NCI-H2107 treated with DMSO at 0.1 percent for 48 hours (cell line): ENCODE results near the gene VGLL1.

Source experiments
- DNase-seq: peaks from one replicate; lab custom pipeline; 2025; ENCODE audit not compliant: unreplicated experiment; lab: John Stamatoyannopoulos, UW

The VGLL1 gene, protein sequence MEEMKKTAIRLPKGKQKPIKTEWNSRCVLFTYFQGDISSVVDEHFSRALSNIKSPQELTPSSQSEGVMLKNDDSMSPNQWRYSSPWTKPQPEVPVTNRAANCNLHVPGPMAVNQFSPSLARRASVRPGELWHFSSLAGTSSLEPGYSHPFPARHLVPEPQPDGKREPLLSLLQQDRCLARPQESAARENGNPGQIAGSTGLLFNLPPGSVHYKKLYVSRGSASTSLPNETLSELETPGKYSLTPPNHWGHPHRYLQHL

DNA sequence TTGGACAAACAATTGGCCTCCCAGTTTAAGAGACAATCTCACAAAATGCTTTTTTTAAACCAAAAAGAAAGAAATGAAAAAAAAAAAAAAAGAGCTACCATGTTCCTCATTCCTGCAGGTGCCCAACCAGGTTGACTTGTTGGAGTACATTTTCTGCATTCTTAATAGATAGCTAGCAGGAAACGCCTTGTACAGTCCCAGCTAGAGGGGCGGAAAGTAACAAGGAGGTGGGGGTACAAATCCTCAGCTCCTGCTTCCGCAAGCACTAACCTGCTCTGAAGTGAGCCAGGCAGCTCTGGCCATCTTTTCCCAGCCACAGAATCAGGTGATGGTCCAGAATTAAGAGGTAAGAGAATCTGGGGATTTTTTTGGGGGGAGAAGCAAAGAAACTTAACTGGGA, at the start of gene VGLL1:
Gene VGLL1 (plus strand): TSS at position 265 of the 400 bp plus-strand sequence. CDS start 3,806 bp downstream, outside the sequence.
- DNase-seq: no peak

DNA sequence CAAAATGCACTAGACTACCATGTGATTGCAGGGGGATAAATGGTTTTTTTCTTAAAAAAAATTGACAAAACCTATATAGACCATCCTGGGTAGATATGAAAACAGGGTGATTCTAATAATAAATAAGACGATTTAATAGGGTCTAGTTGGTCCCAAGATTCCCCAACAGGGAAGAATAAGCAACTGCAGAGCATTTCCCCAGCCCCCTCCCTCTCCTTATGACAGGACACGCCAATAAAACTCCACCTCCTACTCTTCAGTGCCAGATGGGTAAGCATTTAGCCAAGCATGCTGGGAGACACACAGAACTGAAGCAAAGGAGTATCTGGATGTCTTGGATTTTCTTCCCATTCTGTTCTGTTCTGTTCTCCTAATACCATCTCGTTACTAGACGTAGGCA, 44.4 kb upstream of the VGLL1 start, which contains the start of gene BRS3:
Gene BRS3 (plus strand): TSS at position 301 of the 400 bp plus-strand sequence. CDS start 168 bp downstream, outside the sequence.
- no peak for DNase-seq

DNA sequence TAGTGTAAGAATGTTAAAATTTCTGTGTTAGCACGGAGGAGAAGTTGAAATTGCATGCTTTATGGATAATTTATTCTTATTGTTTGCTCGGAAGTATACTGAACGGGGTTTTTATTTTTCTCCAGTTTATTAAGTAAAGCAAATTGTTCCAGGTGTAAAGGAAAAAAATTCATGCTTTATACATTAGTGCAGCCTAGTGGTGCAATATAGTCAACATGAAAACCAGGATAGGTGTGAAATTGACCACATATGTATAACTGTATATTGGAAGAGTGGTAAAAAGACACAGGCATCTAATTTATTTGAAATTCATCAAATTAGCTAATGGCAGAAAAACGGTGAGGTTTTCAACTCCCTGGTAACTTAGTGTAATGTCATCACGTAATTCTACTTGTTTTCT, 43.3 kb upstream of the VGLL1 start:
- DNase-seq: no peak

DNA sequence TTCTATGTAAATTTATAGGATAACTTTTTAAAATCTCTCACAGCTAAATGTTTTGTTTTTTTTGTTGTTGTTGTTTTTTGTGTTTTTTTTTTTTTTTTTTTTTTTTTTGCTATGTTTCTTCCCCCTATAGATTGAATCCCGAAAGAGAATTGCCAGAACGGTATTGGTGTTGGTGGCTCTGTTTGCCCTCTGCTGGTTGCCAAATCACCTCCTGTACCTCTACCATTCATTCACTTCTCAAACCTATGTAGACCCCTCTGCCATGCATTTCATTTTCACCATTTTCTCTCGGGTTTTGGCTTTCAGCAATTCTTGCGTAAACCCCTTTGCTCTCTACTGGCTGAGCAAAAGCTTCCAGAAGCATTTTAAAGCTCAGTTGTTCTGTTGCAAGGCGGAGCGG, 40.2 kb upstream of the VGLL1 start:
- DNase-seq: no peak

DNA sequence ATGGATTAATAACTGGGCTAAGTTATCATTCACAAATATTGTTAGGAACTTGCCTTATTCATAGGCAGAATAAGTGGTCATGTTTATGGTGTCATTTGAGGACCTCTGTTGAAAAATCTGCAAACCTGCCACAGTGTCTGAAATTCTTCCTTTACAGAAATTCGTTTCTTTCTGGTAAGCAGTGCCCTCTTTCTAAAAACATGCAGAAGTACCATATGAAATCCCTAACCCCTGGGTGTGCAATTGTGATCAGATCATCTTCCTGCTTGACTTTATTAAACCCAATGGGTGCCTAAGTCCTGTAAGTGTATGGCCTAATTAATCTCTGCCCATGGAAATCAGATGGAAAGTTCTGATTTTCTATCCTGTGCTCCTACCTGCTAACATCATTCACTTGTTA, 39.0 kb upstream of the VGLL1 start:
- no peak for DNase-seq

DNA sequence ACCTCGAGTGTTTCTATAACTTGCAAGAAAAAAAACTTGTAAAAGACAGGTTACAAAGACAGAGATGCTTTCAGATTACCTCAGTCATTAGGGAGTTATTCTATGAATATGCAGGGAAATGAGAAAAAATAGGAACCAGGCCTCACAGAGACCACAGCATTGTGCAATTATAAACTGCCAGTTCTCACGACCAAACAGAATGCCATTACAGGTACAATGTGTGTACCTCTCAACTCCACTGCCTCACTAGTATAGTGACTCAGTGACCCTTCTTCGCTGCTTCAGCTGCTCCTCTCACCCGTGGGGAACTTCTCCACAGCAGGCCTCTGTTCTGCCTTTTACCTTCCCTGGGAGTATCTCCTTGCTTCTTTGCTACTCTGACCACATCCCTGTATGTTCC, 37.0 kb upstream of the VGLL1 start:
- DNase-seq: no peak

DNA sequence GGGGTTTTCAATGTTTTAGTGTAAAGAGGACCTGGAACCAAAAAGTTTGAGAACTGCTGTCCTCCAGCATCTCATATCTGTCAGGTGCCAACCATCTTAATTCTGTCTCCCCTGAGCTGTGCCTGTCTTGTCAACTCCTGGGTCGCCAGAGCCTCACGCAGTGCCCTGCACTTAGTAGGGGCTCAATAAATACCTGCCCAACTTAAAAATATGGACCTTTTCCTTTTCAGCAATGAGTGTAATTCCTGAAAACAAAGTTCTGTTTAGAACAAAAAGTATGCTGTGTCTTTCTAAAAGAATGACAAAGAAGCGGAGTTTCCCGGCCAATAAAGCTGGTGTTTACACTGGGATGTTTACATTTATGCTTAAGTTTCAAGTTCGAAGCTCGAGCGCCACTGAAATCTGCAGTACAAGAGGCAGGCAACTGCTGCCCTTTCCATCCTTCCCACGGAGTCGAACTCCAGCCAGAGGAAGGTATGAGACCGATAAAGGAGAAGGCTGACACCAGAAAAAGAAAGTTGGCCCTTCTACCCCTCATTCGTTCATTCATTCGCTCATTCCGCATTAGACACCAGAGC, 35.7 kb upstream of the VGLL1 start:
- DNase-seq: no peak

DNA sequence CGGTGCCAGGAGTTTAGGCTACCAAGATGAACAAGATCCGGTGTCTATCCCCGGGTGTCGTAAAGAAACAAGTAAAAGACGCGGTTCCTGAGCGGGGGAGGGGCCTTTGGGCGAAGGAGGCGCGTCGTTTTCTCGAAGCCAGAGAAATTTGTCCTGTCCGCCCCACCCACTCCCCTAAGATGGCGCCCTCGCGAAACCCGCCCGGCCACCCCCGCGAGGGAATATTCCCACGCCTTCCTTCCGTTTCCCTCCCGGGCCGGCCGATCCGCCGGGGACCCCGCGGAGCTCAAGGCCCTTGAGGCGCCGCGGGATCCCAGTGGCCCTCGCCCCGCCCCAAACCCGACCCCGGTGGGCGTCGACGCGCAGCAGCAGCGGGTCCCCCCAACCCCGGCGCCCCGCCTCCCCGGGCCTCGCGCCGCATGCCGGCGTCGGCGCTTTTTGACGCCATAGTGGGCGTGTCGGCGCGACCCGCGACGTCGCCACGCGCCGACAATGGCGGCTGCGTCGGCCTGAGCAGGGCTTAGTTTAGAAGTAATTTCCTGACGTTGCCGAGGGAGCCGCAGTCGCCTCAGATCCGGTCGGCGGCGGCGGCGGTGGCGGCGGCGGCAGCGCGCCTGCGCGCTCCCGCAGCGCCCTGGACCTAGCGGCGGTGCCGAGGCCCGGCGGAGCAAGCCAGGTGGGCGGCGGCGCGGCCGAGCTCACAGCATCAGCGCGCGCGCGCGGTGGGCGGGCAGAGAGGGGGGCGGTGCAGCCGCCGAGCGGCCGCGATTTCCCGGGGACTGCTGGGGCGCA, 35.1 kb upstream of the VGLL1 start:
- peak; percentile 70 for DNase-seq

DNA sequence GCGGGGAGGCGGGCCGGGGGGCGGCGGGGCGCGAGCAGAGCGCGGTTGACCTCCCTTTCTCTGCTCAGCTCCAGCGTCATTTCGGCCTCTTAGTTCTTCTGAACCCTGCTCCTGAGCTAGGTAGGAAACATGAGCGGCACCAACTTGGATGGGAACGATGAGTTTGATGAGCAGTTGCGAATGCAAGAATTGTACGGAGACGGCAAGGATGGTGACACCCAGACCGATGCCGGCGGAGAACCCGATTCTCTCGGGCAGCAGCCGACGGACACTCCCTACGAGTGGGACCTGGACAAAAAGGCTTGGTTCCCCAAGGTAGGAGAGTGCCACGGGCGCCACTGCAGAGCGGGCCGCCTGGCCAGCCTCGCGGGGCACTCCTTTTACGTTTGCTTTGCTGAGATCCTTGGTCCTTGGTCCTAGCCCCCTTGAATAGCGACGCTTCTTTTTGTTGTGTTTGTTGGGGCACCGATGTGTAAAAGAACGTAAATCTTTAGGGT, 34.4 kb upstream of the VGLL1 start, which contains the start of gene HTATSF1:
Gene HTATSF1 (plus strand): TSS at position 37 of the 497 bp plus-strand sequence. CDS start 93 bp downstream, at position 130.
- peak; percentile 70 for DNase-seq

DNA sequence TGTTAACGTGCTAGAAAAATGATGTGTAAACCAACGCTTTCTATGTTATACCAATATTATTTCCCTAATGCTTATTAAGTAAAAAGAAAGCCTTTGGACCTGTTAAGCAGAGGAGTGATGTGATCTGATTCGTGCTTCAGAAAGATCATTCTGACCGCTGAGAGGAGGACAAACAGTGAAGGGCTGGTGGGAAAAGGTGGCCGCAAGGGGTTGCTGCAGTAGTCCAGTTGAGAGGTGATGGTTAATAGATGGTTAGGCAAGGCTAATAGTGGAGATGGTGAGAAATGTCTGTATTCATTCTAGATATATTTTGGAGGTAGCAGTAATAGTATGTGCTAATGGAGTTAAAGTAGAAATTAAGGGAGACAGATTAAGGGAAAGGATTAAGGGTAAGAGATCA, 12.9 kb upstream of the VGLL1 start:
- DNase-seq: no peak

DNA sequence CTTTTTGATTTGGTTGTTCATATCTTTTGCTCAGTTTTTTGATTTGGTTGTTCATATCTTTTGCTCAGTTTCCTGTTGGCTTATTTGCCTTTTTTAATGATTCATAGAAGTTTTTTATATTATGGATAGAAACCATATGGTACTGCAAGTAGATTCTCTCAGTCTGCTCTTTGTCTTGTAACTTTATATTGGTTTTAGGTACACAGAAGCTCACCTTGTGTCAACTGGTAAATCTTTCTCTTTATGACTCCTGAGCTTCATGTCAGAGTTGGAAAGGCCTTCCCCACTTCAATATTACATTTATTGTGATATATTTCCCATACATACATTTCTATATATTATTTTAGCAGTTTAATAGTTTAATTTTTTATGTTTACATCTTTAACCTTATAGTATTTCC, 8.2 kb upstream of the VGLL1 start:
- DNase-seq: no peak

DNA sequence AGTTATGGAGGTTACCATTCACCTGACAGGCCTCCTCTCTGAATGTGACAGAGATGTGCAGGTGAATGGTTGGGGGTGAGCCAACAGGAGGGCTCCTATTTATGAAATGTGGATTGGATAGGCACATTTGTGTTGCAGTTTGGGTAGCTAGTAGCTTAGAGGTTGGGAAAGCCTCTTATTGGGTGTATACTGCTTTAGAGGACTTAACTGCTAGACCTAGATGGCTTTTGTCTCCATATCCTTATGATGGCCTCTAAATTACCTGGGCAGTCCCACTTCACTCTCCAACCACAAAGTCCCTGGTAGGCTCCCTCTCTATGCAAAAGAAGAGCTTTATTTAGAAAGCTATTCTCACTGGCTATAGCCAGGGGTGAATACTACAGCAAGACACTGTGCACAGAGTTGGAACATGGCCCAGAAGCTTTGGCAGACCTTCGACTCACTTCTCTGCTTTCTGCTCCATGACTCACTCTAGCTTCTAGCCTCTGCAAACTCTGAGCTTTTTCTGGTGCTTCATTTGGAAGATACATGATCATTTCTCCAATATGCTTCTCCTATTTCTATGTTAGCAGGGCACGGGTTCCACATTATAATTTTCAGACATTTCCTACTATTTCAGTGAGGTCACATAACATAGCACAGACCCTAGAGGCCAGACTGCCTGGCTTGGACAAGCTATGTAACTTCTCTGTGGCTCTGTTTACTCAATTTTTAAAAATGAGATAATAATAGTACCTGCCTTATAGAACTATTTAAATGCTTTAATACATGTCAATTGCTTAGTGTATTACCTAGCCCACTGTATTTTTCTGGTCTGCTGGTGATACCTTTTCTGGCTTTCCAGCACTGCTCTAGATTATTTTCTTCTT, 6.0 kb upstream of the VGLL1 start:
- no peak for DNase-seq

DNA sequence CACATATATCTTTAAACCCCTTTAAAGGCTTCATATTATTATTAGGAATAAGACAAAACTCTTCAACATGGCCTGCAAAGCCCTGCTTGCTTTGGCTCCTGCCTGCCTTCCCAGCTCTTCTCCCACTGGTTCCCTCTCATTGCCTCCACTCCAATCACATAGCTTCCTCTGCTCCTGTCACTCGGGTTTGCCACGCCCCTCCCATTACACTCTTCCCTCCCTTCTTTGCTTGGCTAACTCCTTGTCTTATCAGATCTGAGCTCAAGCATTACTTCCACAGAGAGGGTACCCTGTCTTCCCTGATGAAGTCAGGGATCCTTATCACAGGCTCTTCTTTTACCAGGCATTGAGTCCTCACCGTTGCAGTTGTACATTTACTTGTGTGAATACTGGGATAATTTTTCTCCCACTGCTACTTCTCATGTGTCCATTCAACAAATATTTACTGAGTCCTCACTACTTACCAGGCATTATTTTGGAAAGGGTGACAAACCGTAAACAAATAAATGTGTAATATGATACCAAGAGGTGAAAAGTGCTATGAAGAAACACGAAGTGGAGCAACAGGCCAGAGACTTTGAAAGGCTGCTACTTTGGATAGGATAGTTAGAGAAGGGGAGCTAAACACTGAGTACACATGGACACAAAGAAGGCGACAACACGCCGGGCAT, 3.2 kb upstream of the VGLL1 start:
- no peak for DNase-seq

DNA sequence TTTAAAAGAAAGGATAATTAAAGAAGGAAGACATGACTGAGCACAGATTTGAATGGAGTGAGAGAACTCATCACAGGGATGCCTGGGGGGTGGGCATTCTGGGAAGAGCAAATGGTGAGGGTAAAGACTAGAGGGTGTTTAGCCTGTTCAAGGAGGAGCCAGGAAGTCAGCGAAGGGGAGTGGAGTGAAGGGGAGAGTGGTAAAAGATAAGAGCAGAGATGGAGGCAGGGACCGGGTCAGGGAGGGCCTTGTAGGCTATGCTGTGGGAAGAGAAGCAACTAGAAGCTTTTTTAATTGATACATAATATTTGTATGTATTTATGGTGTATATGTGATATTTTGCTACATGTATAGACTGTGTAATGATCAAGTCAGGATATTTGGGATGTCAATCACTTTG, 2.2 kb upstream of the VGLL1 start:
- DNase-seq: no peak

DNA sequence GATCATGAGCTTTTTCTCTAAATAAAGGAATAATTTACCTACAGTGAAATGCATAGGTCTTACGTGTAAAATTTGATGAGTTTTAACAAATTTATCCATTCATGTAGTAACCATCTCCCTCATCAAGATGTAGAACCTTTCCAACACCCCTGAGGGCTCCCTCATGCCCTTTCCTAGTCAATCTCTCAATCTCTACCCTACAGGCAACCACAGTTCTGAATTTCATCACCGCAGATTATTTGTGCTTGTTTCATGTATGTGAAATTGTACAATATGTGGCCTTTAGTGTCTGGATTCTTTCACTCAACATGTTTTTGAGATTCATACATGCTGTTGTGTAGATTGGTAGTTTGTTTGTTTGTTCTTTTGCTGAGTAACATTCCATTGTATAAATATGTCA, 2.1 kb downstream of the VGLL1 start:
- no peak for DNase-seq

DNA sequence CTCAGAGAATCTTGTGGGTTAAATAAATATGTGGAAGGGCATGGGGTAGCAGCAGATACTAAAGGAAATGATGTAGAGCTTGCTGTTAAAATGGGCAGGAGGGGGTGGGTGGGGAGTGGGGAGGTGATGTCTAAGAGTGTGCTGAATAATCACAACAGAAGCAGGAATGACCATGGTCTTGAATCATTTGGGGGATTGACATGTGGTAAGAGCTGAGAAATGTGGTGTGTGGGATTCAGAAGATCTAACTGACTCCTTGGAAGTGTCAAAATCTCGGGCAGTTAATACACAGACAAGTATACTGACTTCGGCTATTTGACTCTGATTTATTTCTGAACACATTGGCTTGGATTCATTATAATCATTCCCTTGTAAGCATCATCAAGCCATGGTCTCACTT, 6.8 kb downstream of the VGLL1 start:
- DNase-seq: no peak

DNA sequence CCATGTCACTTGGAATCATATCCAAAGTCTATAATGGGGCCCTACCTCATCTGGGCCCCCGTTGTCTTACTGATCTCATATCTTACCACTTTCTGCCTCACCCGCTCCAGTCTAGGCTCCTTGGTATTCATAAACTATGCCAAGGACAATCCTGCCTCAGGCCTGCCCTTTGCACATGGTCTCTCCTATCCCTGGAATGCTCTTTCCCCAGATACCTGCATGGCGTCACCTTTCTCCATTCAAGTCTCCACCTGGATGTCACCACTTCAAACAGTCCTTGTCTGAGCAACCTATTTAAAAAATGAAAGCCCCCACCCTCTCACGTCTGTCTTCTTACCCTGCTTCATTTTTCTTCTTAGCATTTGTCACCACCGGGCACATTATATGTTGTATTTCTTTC, 8.2 kb downstream of the VGLL1 start:
- DNase-seq: no peak

DNA sequence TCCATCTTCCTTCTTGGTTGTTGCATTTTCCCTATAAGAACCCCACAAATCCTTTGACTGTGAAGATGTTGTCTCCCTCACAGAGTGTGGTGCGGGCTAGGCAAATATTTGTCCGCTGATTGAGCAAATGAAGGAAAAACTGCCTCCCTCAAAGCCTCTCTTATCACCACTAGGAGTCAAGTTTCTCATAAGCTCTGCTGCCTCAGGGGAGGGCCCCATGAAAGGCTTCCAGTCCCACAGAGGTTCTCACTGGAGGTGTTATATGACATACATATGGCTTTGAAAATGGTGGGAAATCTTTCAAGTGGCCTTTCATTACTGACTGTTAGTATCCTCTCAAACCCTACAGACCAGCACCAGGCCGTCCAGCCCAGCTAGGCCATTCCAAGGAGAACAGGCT, 9.3 kb downstream of the VGLL1 start:
- DNase-seq: peak; percentile 21

DNA sequence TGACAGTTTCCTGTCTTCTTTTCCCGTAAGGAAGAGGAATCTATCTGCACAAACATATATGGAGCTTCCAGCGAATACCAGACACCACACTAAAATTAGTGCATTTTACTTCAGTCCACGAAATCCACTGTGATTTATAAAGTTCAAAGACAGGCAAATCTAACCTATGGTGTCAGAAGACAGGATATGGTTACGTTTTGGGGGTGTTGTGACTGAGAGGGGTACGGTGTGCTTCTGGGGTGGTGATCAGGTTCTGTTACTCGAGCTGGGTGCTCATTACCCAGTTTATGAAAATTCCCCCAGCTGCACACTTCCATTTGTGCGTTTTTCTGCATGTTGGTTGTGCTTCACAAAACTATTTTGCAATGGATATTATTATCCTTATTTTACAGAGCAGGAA, 10.3 kb downstream of the VGLL1 start:
- no peak for DNase-seq

DNA sequence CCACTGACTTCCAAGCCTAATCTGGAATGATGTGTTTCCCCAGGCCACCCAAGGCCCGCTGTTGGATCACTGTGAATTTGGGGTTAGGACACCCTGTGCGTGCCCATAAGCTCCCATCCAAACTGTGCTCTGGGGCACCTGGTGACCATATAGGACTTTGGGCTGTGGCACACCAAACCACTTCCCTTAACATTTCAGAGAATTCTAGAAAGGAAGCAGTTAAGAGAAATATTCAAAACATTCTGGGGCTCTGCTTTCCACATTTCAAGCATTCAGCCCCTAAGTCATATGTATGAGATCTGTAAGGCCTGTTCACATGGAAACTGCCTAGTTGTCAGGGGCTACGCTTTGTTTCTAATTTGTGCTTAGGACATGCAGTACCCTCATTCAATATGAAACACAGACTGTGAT, 14.4 kb downstream of the VGLL1 start:
- no peak for DNase-seq
